Measurements from ENCODE around the gene PRSS33.

DNA sequence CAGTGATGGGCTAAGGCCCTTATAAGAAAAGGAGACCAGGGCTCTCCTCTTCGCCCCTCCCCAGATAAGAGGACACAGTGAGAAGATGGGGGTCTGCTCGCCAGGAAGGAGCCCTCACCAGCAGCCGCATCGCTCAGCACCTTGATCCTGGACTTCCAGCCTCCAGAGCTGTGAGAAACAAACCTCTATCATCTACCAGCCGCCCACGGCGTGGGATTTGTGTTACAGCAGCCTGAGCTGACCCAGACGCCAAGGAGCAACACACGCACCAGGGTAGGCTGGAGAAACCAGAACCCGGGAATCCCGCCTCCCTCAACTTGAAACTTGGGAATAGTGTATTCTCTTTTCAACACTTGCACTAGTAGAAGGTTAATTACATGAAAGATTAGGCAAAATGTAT lies 38.5 kb upstream of the PRSS33 start:
- TF ChIP-seq GATA2 (IDR thresholded peaks at IDR 0.05; ENCODE audit: low read depth, low read length) = no peak
- TF ChIP-seq GATA3 (IDR thresholded peaks at IDR 0.05; ENCODE audit: low read depth, low read length) = no peak

Data from SH-SY5Y (cell line).